Measurements from ENCODE around the gene FGA.
"Not testable (repeated sequence)": the region's sequence is repeated elsewhere in the genome, so short reads cannot be mapped to it uniquely, and the experiment has no call there.

FGA gene

GRCh38 chr4:154606728-154607723 is 16.5 kb upstream of the FGA start:
- no peak for DNase-seq

GRCh38 chr4:154604696-154605200 is 14.2 kb upstream of the FGA start:
- no peak for DNase-seq

GRCh38 chr4:154603033-154603943 is 12.7 kb upstream of the FGA start:
- DNase-seq = no peak

GRCh38 chr4:154602404-154603020 is 12.0 kb upstream of the FGA start:
- no peak for DNase-seq

- no peak for DNase-seq
These were observed 7.5 kb upstream of the FGA start for GRCh38 chr4:154597798-154598774.

GRCh38 chr4:154597281-154597680 is 6.7 kb upstream of the FGA start:
- DNase-seq = not testable (repeated sequence)

- no peak for DNase-seq
These were observed 5.3 kb upstream of the FGA start for GRCh38 chr4:154595807-154596206.

- not testable (repeated sequence) for DNase-seq
These were observed 3.8 kb upstream of the FGA start for GRCh38 chr4:154594343-154594742.

GRCh38 chr4:154593868-154594267 is 3.3 kb upstream of the FGA start:
- DNase-seq = no peak

GRCh38 chr4:154591890-154592289 is 1.3 kb upstream of the FGA start:
- DNase-seq = no peak

- no peak for DNase-seq
These were observed 995 bp downstream of the FGA start for GRCh38 chr4:154589296-154590197.

GRCh38 chr4:154588198-154588597 is 2.3 kb downstream of the FGA start:
- DNase-seq = no peak

GRCh38 chr4:154586296-154587033 is 4.1 kb downstream of the FGA start:
- no peak for DNase-seq

- DNase-seq = no peak
These were observed 5.0 kb downstream of the FGA start for GRCh38 chr4:154585369-154586018.

- DNase-seq = no peak
These were observed 6.3 kb downstream of the FGA start for GRCh38 chr4:154584259-154584658.

GRCh38 chr4:154583677-154584076 is 6.9 kb downstream of the FGA start:
- DNase-seq = no peak

- DNase-seq = no peak
These were observed 7.3 kb downstream of the FGA start for GRCh38 chr4:154583230-154583629.

GRCh38 chr4:154582723-154583122 is 7.8 kb downstream of the FGA start:
- no peak for DNase-seq

- no peak for DNase-seq
These were observed 10.6 kb downstream of the FGA start for GRCh38 chr4:154579927-154580326.
